ENCODE data around the gene ITGA4.

Gene ITGA4

DNA sequence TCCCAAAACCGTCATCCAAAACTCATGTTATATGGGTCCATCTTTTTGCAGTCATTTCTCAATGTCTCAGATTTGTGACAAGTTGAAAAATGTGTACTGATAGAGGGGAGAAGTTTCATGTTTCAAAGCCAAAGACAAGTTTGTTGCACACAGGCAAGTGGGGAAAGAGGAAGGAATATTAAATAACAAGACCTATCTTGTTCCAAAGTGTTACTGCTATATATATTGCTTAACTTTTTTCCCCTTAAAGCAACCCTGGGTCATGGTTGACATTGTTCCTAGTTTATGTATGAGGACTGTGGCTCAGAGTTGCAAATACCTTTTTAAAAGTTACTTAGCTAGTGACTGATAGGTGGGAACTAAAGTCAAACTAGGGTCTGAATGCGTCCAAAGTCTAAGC lies 1.7 kb downstream of the ITGA4 start:
- DNase-seq (ENCODE audit: low spot score) = no peak

GRCh38 chr2:181459621-181460021 lies 2.4 kb downstream of the ITGA4 start:
- DNase-seq (ENCODE audit: low spot score) = no peak

DNA sequence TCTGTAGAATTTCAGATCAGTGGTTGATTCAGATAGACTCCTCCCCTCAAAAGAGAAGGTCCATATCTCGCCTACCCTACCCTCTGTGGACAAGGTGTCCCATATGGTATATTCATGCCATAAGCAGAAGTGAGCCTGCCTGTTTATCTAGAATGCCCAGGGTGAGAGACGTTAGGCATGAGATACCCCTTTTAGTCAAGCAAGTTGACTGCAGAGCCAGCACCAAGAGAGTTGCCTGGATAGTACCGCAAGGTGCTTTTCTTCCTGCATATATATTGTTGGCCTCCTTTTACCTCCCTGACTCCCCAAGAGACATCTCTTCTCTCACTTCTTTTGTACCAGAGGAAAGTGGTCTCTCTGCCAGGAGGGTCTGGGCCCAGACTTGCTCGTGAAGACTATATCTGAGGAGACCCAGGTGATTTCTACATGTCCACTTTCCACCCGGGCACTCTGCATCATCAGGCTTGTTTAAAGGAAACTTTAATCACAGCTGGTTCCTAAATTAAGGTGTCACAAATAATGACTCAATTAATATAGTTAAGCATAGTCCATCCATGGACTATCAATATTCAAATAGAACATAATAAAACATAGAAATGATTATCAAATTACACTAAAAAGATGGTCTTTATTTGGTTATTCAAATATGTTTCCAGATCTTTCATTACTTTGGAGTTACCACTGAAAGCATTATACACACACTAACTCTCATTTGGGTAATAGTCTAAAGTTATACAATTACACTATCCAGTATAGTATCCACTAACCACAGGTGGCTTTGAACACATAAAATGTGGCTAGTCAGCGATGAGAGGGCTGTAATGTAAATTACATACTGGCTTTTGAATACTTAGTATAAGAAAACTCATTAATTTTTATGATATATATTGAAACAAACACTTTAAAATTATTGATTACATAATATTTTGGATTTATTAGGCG lies 4.1 kb downstream of the ITGA4 start:
- no peak for DNase-seq (ENCODE audit: low spot score)

DNA sequence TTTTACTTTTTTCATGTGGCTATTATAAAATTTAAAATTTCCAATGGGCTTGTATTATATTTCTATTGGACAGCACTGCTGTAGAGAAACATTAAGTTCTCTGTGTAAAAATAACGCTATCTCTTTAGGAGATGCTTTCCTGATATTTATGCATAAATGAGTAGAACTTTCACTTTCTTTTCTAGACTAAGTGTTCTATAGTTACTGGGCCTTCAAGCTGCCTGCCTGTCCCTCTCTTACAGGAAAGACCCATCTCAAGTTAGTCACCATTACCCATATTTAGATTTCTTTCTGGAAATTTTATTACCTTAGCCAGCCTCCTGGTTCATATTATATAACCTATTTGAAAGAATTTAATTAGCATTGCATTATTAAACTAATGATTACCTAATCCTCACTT lies 4.8 kb downstream of the ITGA4 start:
- no peak for DNase-seq (ENCODE audit: low spot score)

GRCh38 chr2:181463588-181463987 lies 6.4 kb downstream of the ITGA4 start:
- no peak for DNase-seq (ENCODE audit: low spot score)

GRCh38 chr2:181464966-181465365 lies 7.8 kb downstream of the ITGA4 start:
- no peak for DNase-seq (ENCODE audit: low spot score)

GRCh38 chr2:181465676-181466375 lies 8.6 kb downstream of the ITGA4 start:
- no peak for DNase-seq (ENCODE audit: low spot score)

DNA sequence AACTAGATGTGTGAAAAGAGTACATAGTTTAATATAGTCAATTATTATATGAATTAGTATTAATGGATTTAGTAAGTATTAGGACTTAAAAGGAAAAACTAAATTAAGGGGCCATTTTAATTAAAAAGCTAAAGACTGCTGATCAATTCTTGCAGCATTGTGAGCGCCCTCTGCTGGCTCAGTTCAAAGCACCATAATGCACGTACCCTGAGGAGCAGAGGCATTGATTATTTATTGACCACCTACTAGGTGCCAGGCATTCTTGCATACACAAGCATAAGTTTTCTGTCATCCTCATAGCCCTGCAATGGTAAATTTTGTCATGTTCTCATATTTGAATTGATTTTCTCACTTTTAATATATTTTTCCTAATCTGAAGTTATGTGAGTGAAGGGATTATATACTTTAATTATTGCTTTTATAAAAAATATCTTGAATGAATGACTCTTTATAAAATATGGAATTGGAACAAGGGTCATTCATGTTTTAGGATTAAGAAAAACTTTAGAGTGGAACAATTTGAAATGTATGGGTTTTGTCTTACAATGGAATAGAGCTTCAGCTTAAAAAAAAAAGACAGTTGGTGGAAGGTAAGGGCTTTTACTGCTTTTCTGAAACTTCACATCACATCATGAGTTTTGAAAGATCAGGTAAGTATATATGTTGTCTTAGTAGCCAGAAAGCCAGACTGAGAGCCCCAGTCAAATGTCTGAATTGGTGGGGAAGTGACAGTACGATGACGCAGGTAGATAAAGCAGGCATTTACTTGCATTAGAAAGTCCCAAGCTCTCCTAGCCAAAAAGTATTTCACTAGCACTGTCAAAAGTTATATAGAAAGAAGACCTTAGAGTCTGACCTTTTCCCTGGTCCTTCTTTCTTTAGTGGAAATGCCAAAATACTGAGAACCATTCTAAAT lies 9.7 kb downstream of the ITGA4 start:
- DNase-seq (ENCODE audit: low spot score) = peak; percentile 56

DNA sequence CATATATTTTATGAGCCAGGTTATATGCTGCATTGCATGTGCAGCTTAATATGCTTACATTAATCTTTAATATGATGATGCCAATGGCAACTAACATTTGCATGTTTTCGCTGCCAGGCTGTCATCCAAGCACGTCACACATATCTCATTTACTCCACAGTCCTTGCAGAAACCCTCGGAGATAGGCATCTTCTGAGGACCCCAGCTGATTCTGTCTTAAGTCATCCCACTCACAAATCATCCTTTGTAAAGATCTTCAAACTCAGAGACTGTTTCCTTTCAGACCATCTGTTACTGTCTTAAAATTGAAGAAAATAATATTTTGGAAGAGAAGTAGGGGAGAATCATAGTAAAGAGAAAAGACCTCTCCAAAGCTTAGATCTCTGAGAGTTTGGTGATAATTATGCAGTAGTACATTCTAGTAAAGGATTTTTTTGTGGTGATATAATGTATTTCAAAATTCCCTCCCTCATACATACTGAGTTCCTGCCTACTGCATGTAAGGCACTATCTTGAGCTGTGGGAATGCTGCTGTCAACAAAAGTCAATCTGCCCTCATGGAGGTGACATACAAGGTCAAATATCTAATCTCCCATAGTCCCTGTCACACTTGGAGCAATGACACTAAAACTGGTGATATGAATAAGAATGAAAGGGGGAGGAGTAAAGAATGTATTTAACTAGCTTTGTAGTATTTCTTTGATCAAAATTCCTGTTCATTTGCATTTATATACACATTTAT lies 11.0 kb downstream of the ITGA4 start:
- DNase-seq (ENCODE audit: low spot score) = no peak

GRCh38 chr2:181468811-181469210 lies 11.6 kb downstream of the ITGA4 start:
- no peak for DNase-seq (ENCODE audit: low spot score)

GRCh38 chr2:181471226-181471625 lies 14.0 kb downstream of the ITGA4 start:
- no peak for DNase-seq (ENCODE audit: low spot score)

DNA sequence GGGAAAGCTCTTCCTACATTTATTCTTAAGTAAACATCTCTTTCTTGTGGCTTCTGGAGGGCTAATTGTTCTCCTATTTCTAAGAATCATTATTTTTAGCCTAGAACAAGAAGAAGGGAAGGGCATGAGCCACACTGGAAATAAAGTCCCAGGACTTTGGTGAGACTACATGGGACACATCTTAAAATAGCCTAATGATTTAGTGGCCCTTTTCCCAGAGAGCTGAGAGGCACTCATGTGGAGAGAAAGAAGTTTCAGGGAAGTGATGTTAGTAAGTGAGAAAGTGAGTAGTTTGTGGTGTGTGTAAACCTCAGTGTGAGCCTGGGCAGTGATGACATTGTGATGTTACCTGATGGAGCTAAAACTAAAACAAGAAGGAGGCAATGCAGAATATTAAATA lies 14.6 kb downstream of the ITGA4 start:
- DNase-seq (ENCODE audit: low spot score) = no peak

DNA sequence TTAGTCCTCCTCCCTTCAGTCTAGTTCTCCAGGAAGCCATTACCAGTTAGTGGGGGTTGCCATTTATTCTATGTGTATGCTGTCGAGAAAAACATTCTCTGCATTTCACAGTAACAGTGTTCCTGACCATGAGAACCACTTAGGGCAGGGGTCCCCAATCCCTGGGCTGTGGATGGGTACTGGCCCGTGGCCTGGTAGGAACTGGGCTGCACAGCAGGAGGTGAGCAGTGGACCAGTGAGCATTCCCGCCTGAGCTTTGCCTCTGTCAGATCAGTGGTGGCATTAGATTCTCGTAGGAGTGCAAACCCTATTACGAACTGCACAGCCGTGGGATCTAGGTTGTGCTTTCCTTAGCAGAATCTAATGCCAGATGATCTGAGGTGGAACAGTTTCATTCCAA lies 15.8 kb downstream of the ITGA4 start:
- DNase-seq (ENCODE audit: low spot score) = no peak

DNA sequence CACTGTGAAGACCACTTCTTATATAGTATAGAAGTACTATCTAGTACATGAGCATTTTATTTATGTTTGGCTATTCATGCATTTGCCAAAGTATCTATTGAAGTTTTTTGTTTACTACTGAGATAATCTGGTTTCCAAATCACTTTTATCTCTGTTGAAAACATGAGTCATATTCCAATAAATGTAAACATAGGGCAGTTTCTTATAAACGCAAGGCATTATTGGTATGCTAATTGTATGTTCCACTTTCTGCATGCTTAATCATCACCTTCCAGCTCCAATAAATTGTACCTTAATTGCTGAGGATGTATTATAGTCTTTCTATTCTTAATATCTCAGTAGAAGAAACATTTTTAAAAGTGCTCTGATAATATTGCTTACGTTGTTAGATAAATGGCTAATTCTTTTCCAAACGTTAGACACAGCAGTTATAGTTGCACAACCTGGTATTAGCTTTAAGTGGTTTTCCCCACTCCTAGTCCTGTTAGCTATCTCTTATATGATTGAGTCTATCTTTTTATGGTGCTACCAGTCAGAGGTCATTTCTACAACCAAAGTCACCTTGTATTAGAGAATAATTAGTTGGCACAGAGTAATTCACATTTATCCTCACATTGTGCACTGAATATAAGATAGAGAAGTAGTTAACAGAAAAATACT lies 17.2 kb downstream of the ITGA4 start:
- DNase-seq (ENCODE audit: low spot score) = no peak

DNA sequence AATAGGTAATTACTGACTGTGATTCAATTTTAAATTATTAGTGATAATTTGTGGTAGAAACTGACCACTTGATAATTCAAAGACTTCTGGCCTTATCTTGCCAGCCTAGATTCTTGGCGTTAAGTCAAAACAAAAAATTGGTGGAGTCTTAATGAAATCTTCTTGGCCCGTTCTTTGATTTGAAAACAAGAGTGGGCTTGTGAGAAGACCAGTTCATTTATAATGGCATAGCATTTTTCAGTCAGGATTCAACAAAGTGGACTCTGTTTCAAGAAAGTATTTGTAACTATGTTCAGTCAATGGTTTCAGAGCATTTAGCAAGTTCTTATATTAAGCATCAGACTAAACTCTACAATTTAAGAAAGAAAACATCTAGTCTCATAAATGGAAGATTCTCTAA lies 26.0 kb downstream of the ITGA4 start:
- no peak for DNase-seq (ENCODE audit: low spot score)

- DNase-seq (ENCODE audit: low spot score) = no peak
Measured at GRCh38 chr2:181483876-181484275, 26.7 kb downstream of the ITGA4 start.

GRCh38 chr2:181484851-181485637 lies 27.9 kb downstream of the ITGA4 start:
- no peak for DNase-seq (ENCODE audit: low spot score)

DNA sequence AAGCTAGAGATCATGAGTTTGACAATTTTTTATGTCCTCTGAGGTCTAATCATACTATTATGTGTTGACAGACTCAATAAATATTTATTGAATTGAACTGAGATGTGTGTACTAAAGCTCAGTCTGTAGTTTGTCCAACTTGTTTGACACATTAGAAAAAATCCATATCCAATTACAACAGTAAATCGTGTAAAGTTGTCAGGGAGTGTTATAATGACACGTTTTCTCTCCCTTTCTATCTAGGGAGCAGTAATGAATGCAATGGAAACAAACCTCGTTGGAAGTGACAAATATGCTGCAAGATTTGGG lies 28.4 kb downstream of the ITGA4 start:
- no peak for DNase-seq (ENCODE audit: low spot score)

DNA sequence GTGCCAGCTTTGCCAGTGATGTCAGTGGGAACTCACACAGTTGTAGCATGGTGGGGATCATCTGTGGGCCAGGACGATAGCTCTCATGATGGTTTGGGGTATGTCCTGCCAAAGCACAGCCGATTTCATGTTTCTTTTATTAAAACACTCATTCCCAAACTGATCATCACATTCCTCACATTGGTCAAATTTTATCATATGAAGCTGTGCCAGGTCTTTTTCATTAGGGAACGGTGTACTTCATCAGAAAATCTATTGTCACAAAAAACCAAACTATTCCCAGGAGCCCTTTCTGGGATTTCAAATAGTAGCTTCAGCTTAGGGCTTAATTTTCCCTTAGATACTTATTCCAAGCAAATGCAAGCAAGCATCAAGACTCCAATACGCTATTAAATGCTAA lies 42.0 kb downstream of the ITGA4 start:
- no peak for DNase-seq (ENCODE audit: low spot score)

DNA sequence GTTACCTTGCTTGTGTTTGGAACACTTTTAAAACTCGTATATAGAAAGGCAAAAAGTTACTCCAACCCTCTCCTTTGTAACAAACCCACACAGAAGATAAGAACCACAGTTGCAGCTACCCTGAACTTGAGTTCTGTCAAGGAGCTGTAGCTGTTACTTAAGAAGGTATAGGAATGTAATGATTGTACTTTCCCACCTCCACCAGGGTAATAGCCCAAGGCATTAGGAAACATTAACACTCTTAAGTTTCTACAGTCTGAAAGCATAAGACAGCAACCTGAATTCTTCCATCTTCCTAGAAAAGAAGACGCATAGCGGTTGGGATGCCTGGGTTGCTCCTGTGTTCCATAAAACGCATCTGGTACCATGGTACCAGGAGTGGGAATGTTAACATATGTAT lies 43.0 kb downstream of the ITGA4 start:
- DNase-seq (ENCODE audit: low spot score) = no peak

Measured in Ammon's horn (tissue), 1 donor.